HL-60 (cell line): ENCODE data around the gene THSD7A.

Experiments used
- DNase-seq, 2 experiments: peaks; one replicate each; pipeline ENCODE4 v3.0.0-alpha.2; 2010 to 2020; ENCODE audit warnings: low read depth in 1 of 2, low spot score in 1 of 2
- H3K27ac ChIP-seq: fragments of 250-450 bp; sonication (Bioruptor Pico); replicated peaks from 2 replicates; pipeline ENCODE4 v1.5.1; 2020; ENCODE audit warnings: mild to moderate bottlenecking, moderate library complexity
- H3K27me3 ChIP-seq: fragments of 250-450 bp; sonication (Bioruptor Pico); 2 replicates; pipeline ENCODE4 v1.5.1; 2021; ENCODE audit warnings: mild to moderate bottlenecking, moderate library complexity; ENCODE audit not compliant: insufficient read depth, poor library complexity, severe bottlenecking
- H3K4me3 ChIP-seq: replicated peaks from 2 replicates; pipeline ENCODE4 v1.5.1; 2011; ENCODE audit warnings: mild to moderate bottlenecking, control low read depth, low read length; ENCODE audit not compliant: insufficient read depth
- CTCF ChIP-seq: IDR thresholded peaks from one replicate; pipeline ENCODE4 v1.5.1; 2011; ENCODE audit warnings: low read length, control low read depth, inconsistent platforms; ENCODE audit not compliant: insufficient read depth
- GABPA ChIP-seq: IDR thresholded peaks from 2 replicates; pipeline ENCODE4 v1.6.1; 2012; ENCODE audit warnings: low read depth
- POLR2AphosphoS5 ChIP-seq: IDR thresholded peaks from 2 replicates; pipeline ENCODE4 v1.6.1; 2012; ENCODE audit warnings: low read depth
- REST ChIP-seq: IDR thresholded peaks from 2 replicates; pipeline ENCODE4 v1.6.1; 2012; ENCODE audit warnings: low read depth; ENCODE audit not compliant: insufficient replicate concordance
- SPI1 ChIP-seq: IDR thresholded peaks from 2 replicates; pipeline ENCODE4 v1.6.1; 2012; ENCODE audit warnings: low read depth, mild to moderate bottlenecking, borderline replicate concordance

Gene THSD7A

GRCh38 chr7:11478882-11479281 is 353.1 kb downstream of the THSD7A start:
- H3K27ac ChIP-seq = no peak overlapping the region
- DNase-seq = no peak
- H3K4me3 ChIP-seq = no peak overlapping the region
- TF ChIP-seq REST = no peak
- TF ChIP-seq CTCF = no peak
- TF ChIP-seq GABPA = no peak
- TF ChIP-seq POLR2AphosphoS5 = no peak
- no peak for TF ChIP-seq SPI1
- H3K27me3 ChIP-seq = no peaks in the 10 kb centered on the region

GRCh38 chr7:11478426-11478825 is 353.6 kb downstream of the THSD7A start:
- H3K27me3 ChIP-seq = no peaks in the 10 kb centered on the region
- DNase-seq = no peak
- TF ChIP-seq GABPA (no peak), REST (no peak), POLR2AphosphoS5 (no peak), SPI1 (no peak), CTCF (no peak)
- H3K27ac ChIP-seq = no peak overlapping the region
- no peak overlapping the region for H3K4me3 ChIP-seq

DNA sequence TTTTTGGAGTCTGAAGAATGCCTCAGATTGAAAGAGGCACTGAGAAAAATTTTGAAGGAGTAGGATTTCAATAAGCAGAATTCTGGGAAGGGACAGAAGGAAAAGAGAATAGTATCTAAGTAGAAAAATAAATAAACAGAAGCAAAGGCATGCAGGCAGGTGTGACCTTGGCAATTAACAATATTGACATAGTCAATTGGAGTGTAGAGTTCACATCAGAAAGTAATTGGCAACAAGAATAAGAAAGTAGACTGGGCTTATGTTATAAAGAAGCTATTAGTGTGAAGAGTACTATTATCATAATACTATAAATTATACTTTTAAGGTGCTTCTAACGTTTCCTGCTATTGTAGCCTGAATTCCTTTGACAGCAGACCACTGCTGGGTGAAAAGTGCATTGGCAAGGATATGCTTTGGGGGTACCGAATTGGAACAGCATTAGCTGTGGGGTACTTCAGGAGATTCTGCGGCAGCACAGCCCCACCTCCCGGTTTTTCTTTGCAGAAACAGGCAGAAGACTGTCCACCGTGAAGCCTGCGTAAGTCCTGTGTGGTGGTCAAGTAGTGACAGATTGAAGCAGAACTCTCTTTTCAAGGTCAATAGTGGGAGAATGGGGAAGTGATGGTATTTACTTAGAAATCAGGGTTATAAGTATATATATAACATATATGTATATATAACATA is 357.0 kb downstream of the THSD7A start:
- H3K27ac ChIP-seq = no peak overlapping the region
- DNase-seq = no peak
- no peak overlapping the region for H3K4me3 ChIP-seq
- H3K27me3 ChIP-seq = no peaks in the 10 kb centered on the region
- TF ChIP-seq GABPA (no peak), CTCF (no peak), REST (no peak), SPI1 (no peak), POLR2AphosphoS5 (no peak)
